Activated naive CD4-positive, alpha-beta T cell treated with anti-CD3 and anti-CD28 coated beads, Interleukin-2, amount 10 ng/mL, durations not matched to agents 7 days and 5 days (primary cell): ENCODE measurements around the gene FCRLB.

Experiments
- CTCF ChIA-PET: fragments of 350-600 bp; sonication (Branson Sonifier 250); formaldehyde crosslinking; loops from one replicate; lab custom pipeline; 2021; ENCODE audit warnings: antibody characterized with exemption; lab: Charles Lee
- DNase-seq: peaks from one replicate; pipeline ENCODE4 v3.0.0-alpha.2; 2020
- H3K27ac Mint-ChIP-seq: one replicate; pipeline ENCODE4 v1.8.0; 2021; ENCODE audit warnings: mild to moderate bottlenecking, moderate library complexity, mixed read lengths
- H3K27me3 Mint-ChIP-seq: one replicate; pipeline ENCODE4 v1.8.0; 2021; ENCODE audit warnings: mild to moderate bottlenecking, mixed read lengths
- H3K36me3 Mint-ChIP-seq: one replicate; pipeline ENCODE4 v1.8.0; 2021; ENCODE audit warnings: mixed read lengths
- H3K4me1 Mint-ChIP-seq: one replicate; pipeline ENCODE4 v1.8.0; 2021; ENCODE audit warnings: mixed read lengths
- H3K4me3 Mint-ChIP-seq: one replicate; pipeline ENCODE4 v1.8.0; 2021; ENCODE audit warnings: mild to moderate bottlenecking, moderate library complexity, mixed read lengths
- H3K9me3 Mint-ChIP-seq: one replicate; pipeline ENCODE4 v1.8.0; 2021; ENCODE audit warnings: mixed read lengths

Gene FCRLB

DNA sequence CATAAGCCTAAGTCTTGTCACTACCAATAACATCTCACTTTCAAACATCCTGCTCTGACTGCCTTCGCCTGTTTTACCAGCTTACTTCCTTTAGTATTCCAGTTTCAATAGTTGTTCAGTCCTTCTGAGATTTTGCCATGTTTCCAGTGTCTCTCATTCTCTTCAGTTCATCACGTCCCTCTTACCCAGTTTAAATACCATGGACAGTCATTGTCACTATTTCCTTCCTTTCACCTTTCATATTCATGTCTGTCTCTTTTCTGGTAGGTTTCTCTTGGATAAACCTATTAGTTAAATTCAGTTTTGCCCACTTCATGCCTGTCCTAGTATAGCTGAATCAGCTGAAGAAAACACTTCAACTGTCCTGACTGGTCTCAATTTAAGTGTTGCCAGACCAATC lies 50.6 kb downstream of the FCRLB start:
- Mint-ChIP-seq H3K4me3 (no peak overlapping the region), H3K9me3 (no peaks in the 10 kb centered on the region), H3K27me3 (no peaks in the 10 kb centered on the region), H3K4me1 (peaks cover 30% of the 10 kb centered on the region), H3K27ac (no peak overlapping the region), H3K36me3 (peaks cover 5% of the 10 kb centered on the region)
- CTCF ChIA-PET: interaction anchor here (0.8 to 2.5 kb wide), 3 partner anchors 9 to 22 kb away, joined by 3 to 10 read pairs (median 7); no protein-coding TSS in a partner anchor
- no peak for DNase-seq

DNA sequence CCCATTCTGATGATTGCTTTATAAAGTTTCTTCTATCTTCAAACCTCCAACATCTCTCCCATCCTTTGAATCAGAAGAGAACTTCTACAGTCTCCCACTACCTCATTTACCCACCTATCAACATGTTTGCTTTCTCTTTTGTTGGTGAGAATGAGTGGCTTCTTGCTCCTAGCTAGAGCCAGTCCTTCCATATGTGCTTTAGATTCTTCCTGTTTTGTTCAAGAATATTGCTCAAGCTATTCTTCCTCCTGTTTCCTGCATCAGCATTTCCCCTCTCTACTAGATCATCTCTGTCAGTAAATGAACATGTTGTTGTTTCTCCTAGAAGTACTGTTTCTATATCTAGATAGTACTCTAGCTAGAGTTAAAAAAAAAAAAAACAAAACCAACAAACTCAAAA lies 51.1 kb downstream of the FCRLB start:
- CTCF ChIA-PET: interaction anchor here (0.8 to 2.5 kb wide), 3 partner anchors 10 to 21 kb away, joined by 3 to 10 read pairs (median 7); no protein-coding TSS in a partner anchor
- Mint-ChIP-seq H3K36me3 (peaks cover 5% of the 10 kb centered on the region), H3K4me1 (peaks cover 26% of the 10 kb centered on the region), H3K27ac (no peak overlapping the region), H3K27me3 (no peaks in the 10 kb centered on the region), H3K9me3 (no peaks in the 10 kb centered on the region), H3K4me3 (no peak overlapping the region)
- DNase-seq: no peak

DNA sequence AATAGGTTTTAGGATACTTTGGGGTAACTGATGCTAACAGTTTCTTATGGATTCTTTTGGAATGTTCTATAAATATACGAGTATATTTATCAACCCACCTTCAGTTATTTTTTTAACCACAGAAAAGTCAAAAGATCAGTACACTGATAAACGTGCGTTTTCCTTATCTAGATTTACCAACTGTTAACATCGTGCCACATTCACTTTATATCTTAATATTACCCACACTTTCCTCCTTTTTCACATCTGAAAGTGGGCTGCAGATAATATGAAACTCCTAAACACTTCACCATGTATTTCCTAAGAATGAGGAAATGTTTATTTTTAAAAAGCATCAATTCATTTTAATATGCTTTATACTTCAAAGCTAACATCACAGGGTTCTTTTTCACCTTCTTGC lies 52.4 kb downstream of the FCRLB start:
- CTCF ChIA-PET: no interaction called here
- Mint-ChIP-seq H3K27me3 (no peaks in the 10 kb centered on the region), H3K4me3 (no peak overlapping the region), H3K36me3 (peaks cover 7% of the 10 kb centered on the region), H3K9me3 (no peaks in the 10 kb centered on the region), H3K4me1 (peaks cover 16% of the 10 kb centered on the region), H3K27ac (no peak overlapping the region)
- no peak for DNase-seq

DNA sequence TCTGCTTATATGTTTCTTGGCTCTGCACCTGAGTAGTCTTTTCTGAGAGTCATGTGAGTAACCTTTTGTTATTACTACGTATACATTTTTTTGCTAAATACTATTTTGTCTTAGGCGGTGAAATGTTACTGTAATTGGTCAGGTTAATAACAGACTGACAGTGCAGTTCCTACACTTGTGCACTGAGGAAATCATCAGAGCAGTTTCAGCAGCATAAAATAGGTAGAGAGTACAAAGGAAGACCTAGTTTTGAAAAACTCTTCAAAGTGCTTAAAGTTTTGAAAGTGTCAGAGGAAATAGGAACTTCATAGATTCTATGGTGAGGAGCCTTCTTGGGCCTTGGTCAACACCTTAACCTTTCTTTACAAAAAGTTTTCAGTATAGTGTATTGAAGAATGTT lies 55.9 kb downstream of the FCRLB start:
- no peaks in the 10 kb centered on the region for H3K27me3 Mint-ChIP-seq
- no peaks in the 10 kb centered on the region for H3K9me3 Mint-ChIP-seq
- DNase-seq: no peak
- H3K4me1 Mint-ChIP-seq: peaks cover 13% of the 10 kb centered on the region
- peaks cover 13% of the 10 kb centered on the region for H3K36me3 Mint-ChIP-seq
- H3K27ac Mint-ChIP-seq: no peak overlapping the region
- no peak overlapping the region for H3K4me3 Mint-ChIP-seq
- CTCF ChIA-PET: interaction anchor here (1.2 kb wide), 1 partner anchor 8 kb away, joined by 3 read pairs; no protein-coding TSS in a partner anchor
